GM23248 (cell line): ENCODE measurements around the gene SMYD1. TPM values are rescaled to one million over a fixed set of nuclear protein-coding genes. Genes with fewer than 3 reads are reported as not detected.
"Not testable (repeated sequence)": the region's sequence is repeated elsewhere in the genome, so short reads cannot be mapped to it uniquely, and the experiment has no call there.

Experiments used
- DNase-seq: peaks from one replicate; pipeline ENCODE4 v3.0.0-alpha.2; 2015
- H2AFZ ChIP-seq: fragments of 200-600 bp; sonication (generic); 2 replicates; pipeline ENCODE4 v1.6.1; 2016; ENCODE audit warnings: antibody characterized with exemption
- H3F3A ChIP-seq: fragments of 200-600 bp; sonication (generic); 2 replicates; pipeline ENCODE4 v1.6.1; 2016; ENCODE audit warnings: mild to moderate bottlenecking, antibody characterized with exemption, mixed run types; ENCODE audit not compliant: insufficient read depth
- H3K27ac ChIP-seq: fragments of 200-600 bp; sonication (generic); 2 replicates; pipeline ENCODE4 v1.5.1; 2016; ENCODE audit warnings: mild to moderate bottlenecking
- H3K27me3 ChIP-seq: fragments of 200-600 bp; sonication (generic); replicated peaks from 2 replicates; pipeline ENCODE4 v1.6.1; 2016; ENCODE audit warnings: mild to moderate bottlenecking; ENCODE audit not compliant: insufficient read depth
- H3K36me3 ChIP-seq: fragments of 200-600 bp; sonication (generic); 2 replicates; pipeline ENCODE4 v1.6.1; 2016; ENCODE audit warnings: low read depth, mild to moderate bottlenecking
- H3K4me1 ChIP-seq: fragments of 200-600 bp; sonication (generic); 2 replicates; pipeline ENCODE4 v1.6.1; 2016; ENCODE audit warnings: mild to moderate bottlenecking; ENCODE audit not compliant: insufficient read depth
- H3K4me2 ChIP-seq: fragments of 200-600 bp; sonication (generic); one replicate; pipeline ENCODE4 v1.6.1; 2016; ENCODE audit warnings: mild to moderate bottlenecking; ENCODE audit not compliant: unreplicated experiment
- H3K4me3 ChIP-seq: fragments of 200-600 bp; sonication (generic); 2 replicates; pipeline ENCODE4 v1.5.1; 2016; ENCODE audit warnings: mild to moderate bottlenecking
- H3K79me2 ChIP-seq: fragments of 200-600 bp; sonication (generic); 2 replicates; pipeline ENCODE4 v1.6.1; 2016; ENCODE audit warnings: mild to moderate bottlenecking; ENCODE audit not compliant: insufficient read depth
- H3K9ac ChIP-seq: fragments of 200-600 bp; sonication (generic); 2 replicates; pipeline ENCODE4 v1.6.1; 2016; ENCODE audit warnings: mild to moderate bottlenecking
- H3K9me2 ChIP-seq: fragments of 200-600 bp; sonication (generic); 2 replicates; pipeline ENCODE4 v1.6.1; 2016; ENCODE audit warnings: mixed run types, mild to moderate bottlenecking, moderate library complexity; ENCODE audit not compliant: insufficient read depth
- H3K9me3 ChIP-seq: fragments of 200-600 bp; sonication (generic); one replicate; pipeline ENCODE4 v1.6.1; 2017; ENCODE audit warnings: low read depth
- H4K20me1 ChIP-seq: fragments of 200-600 bp; sonication (generic); 2 replicates; pipeline ENCODE4 v1.6.0; 2016; ENCODE audit not compliant: insufficient read depth
- EZH2 ChIP-seq: fragments of 200-600 bp; sonication (generic); IDR thresholded peaks from 2 replicates; pipeline ENCODE4 v1.6.1; 2018; ENCODE audit warnings: antibody characterized with exemption, mild to moderate bottlenecking; ENCODE audit not compliant: insufficient read depth, poor library complexity, severe bottlenecking
- EZH2phosphoT487 ChIP-seq: fragments of 200-600 bp; sonication (generic); IDR thresholded peaks from 2 replicates; pipeline ENCODE4 v1.6.1; 2018; ENCODE audit warnings: antibody characterized with exemption, moderate library complexity, mild to moderate bottlenecking, low read depth; ENCODE audit not compliant: insufficient read depth
- WGBS, 2 experiments: methylation state at CpG; one replicate each; pipeline ENCODE4 v1.1.6; 2015 to 2017; ENCODE audit warnings: low lambda C conversion rate in 2 of 2, low coverage in 1 of 2; ENCODE audit errors: missing lambda C conversion rate in 2 of 2; 5-methylcytosine and 5-hydroxymethylcytosine counted together
- in situ Hi-C: fragments of 300-500 bp; cut with MboI; formaldehyde crosslinking; loops from 2 replicates; pipeline ENCODE4 v1.15.0; 2020
- polyA plus RNA-seq: library from polyadenylated mRNA; unstranded; fragments of >200 nt; fragmentation: Nextera tagmentation; extraction: Ambion mirVana; gene quantifications from 2 replicates; pipeline ENCODE4 v1.2.1, GENCODE V29; 2016
- total RNA-seq: library from RNA; depleted of rRNA; stranded (reverse); fragments of >200 nt; shearing (Covaris generic); gene quantifications from 2 replicates; pipeline ENCODE4 v1.2.3, GENCODE V29; 2014

The SMYD1 gene
- total and polyA plus RNA-seq, 2 experiments from 2014 or later, result not detected

GRCh38 chr2:88042476-88042875 is 25.1 kb upstream of the SMYD1 start:
- H3K9ac ChIP-seq, result no peak overlapping the region
- no peak overlapping the region for H3K4me2 ChIP-seq
- peaks cover 18% of the 10 kb centered on the region for H3K4me1 ChIP-seq
- H3K9me3 ChIP-seq, result no peaks in the 10 kb centered on the region
- H4K20me1 ChIP-seq, result no peaks in the 10 kb centered on the region
- H3K4me3 ChIP-seq, result no peak overlapping the region
- no peak overlapping the region for H2AFZ ChIP-seq
- peaks cover 4% of the 10 kb centered on the region; the same call in 1 of the 2 replicates for H3K36me3 ChIP-seq
- H3K27me3 ChIP-seq, result no peaks in the 10 kb centered on the region
- in situ Hi-C loops, result no loop called here
- peaks cover 78% of the 10 kb centered on the region for H3K79me2 ChIP-seq
- H3K27ac ChIP-seq, result no peak overlapping the region
- TF ChIP-seq EZH2 (no peak), EZH2phosphoT487 (no peak)
- 96 to 98% methylated on average over 5 of the region's 5 CpGs for WGBS, 2 experiments
- H3F3A ChIP-seq, result peaks cover 82% of the 10 kb centered on the region
- H3K9me2 ChIP-seq, result no peaks in the 10 kb centered on the region
- no peak for DNase-seq

DNA sequence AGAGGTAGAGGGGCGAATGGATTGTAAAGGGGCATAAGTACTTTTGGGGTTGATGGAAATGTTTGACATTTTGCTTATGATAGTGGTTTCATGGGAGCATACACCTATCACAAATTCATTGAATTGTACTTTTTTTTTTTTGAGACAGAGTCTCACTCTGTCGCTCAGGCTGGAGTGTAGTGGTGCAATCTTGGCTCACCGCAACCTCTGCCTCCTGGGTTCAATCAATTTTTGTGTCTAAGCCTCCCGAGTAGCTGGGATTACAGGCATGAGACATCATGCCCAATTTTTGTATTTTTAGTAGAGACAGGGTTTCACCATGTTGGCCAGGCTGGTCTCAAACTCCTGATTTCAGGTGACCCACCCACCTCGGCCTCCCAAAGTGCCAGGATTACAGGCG is 22.1 kb upstream of the SMYD1 start:
- Histone ChIP-seq H3F3A (peaks cover 54% of the 10 kb centered on the region), H3K79me2 (peaks cover 98% of the 10 kb centered on the region), H3K36me3 (peaks cover 14% of the 10 kb centered on the region)
- H3K4me1 ChIP-seq, H3K4me2 ChIP-seq, H3K9me2 ChIP-seq, H3K27ac ChIP-seq, H3K27me3 ChIP-seq, DNase-seq, H3K9ac ChIP-seq, H3K9me3 ChIP-seq, H3K4me3 ChIP-seq, H4K20me1 ChIP-seq, H2AFZ ChIP-seq, in situ Hi-C loops: not testable (repeated sequence)
- WGBS, 2 experiments, result 77 to 80% methylated on average over 6 of the region's 6 CpGs

GRCh38 chr2:88048541-88048940 is 19.1 kb upstream of the SMYD1 start:
- in situ Hi-C loops, result no loop called here
- H3K9ac ChIP-seq, result no peak overlapping the region
- no peak overlapping the region for H3K4me3 ChIP-seq
- H3K79me2 ChIP-seq, result peaks cover 100% of the 10 kb centered on the region
- no peak overlapping the region for H3K27ac ChIP-seq
- WGBS, 2 experiments, result 98 to 99% methylated on average over 3 of the region's 3 CpGs
- 0 out of 2 replicates have a peak, but pooled peaks cover 12% of the 10 kb centered on the region for H4K20me1 ChIP-seq
- no peaks in the 10 kb centered on the region for H3K9me2 ChIP-seq
- H2AFZ ChIP-seq, result no peak overlapping the region
- no peak for DNase-seq
- no peaks in the 10 kb centered on the region for H3K27me3 ChIP-seq
- peaks cover 20% of the 10 kb centered on the region for H3K36me3 ChIP-seq
- H3K4me1 ChIP-seq, result peaks cover 7% of the 10 kb centered on the region
- H3K4me2 ChIP-seq, result no peak overlapping the region
- H3F3A ChIP-seq, result peaks cover 35% of the 10 kb centered on the region
- no peaks in the 10 kb centered on the region for H3K9me3 ChIP-seq
- TF ChIP-seq EZH2 (no peak), EZH2phosphoT487 (no peak)

GRCh38 chr2:88049622-88050021 is 18.0 kb upstream of the SMYD1 start:
- no peaks in the 10 kb centered on the region for H3K9me2 ChIP-seq
- no peaks in the 10 kb centered on the region for H3K9me3 ChIP-seq
- peaks cover 16% of the 10 kb centered on the region for H3K36me3 ChIP-seq
- H3F3A ChIP-seq, result peaks cover 37% of the 10 kb centered on the region
- no peak overlapping the region for H3K9ac ChIP-seq
- TF ChIP-seq EZH2 (no peak), EZH2phosphoT487 (no peak)
- no peak for DNase-seq
- peaks cover 17% of the 10 kb centered on the region for H3K4me1 ChIP-seq
- H2AFZ ChIP-seq, result no peak overlapping the region
- H4K20me1 ChIP-seq, result 0 out of 2 replicates have a peak, but pooled peaks cover 13% of the 10 kb centered on the region
- no peak overlapping the region for H3K4me2 ChIP-seq
- H3K79me2 ChIP-seq, result peaks cover 100% of the 10 kb centered on the region
- H3K27me3 ChIP-seq, result no peaks in the 10 kb centered on the region
- H3K27ac ChIP-seq, result no peak overlapping the region
- no peak overlapping the region for H3K4me3 ChIP-seq
- WGBS, 2 experiments, result 100% methylated on average over 1 of the region's 1 CpG
- in situ Hi-C loops, result no loop called here

- H3K9me2 ChIP-seq, result no peaks in the 10 kb centered on the region
- no peak overlapping the region for H3K4me3 ChIP-seq
- no peaks in the 10 kb centered on the region for H3K9me3 ChIP-seq
- no peak overlapping the region for H3K4me2 ChIP-seq
- 0 out of 2 replicates have a peak, but pooled peaks cover 13% of the 10 kb centered on the region for H4K20me1 ChIP-seq
- no peak for TF ChIP-seq EZH2phosphoT487
- TF ChIP-seq EZH2, result no peak
- H3F3A ChIP-seq, result peaks cover 20% of the 10 kb centered on the region
- peaks cover 95% of the 10 kb centered on the region for H3K79me2 ChIP-seq
- H3K4me1 ChIP-seq, result peaks cover 21% of the 10 kb centered on the region
- H3K36me3 ChIP-seq, result peaks cover 16% of the 10 kb centered on the region
- no peak overlapping the region for H2AFZ ChIP-seq
- DNase-seq, result no peak
- WGBS, 2 experiments, result 75 to 79% methylated on average over 2 of the region's 2 CpGs
- H3K27me3 ChIP-seq, result no peaks in the 10 kb centered on the region
- no peak overlapping the region for H3K27ac ChIP-seq
- in situ Hi-C loops, result no loop called here
- no peak overlapping the region for H3K9ac ChIP-seq
Measured at GRCh38 chr2:88051792-88052191, 15.8 kb upstream of the SMYD1 start.
